ENCODE measurements around the gene ZNF282. TPM values are rescaled to one million over a fixed set of nuclear protein-coding genes. Genes with fewer than 3 reads are reported as not detected.

ZNF282 gene
- total RNA-seq (10 to 100 TPM; 15.3 to 22.5 (median 16.7) TPM), polyA plus RNA-seq (10 to 100 TPM in 1 of 3 donors, 1 to 10 TPM in 2; 7.6 to 11.5 (median 10.0) TPM)
- long read RNA-seq, donor 1, partial matches to known transcripts: 0 of 6 reads
- long read RNA-seq, donor 1, other reads (novel, unspliced or antisense): 3 of 6 reads
- long read RNA-seq, donor 2, partial matches to known transcripts: 3 of 16 reads
- long read RNA-seq, donor 2, other reads (novel, unspliced or antisense): 11 of 16 reads

DNA sequence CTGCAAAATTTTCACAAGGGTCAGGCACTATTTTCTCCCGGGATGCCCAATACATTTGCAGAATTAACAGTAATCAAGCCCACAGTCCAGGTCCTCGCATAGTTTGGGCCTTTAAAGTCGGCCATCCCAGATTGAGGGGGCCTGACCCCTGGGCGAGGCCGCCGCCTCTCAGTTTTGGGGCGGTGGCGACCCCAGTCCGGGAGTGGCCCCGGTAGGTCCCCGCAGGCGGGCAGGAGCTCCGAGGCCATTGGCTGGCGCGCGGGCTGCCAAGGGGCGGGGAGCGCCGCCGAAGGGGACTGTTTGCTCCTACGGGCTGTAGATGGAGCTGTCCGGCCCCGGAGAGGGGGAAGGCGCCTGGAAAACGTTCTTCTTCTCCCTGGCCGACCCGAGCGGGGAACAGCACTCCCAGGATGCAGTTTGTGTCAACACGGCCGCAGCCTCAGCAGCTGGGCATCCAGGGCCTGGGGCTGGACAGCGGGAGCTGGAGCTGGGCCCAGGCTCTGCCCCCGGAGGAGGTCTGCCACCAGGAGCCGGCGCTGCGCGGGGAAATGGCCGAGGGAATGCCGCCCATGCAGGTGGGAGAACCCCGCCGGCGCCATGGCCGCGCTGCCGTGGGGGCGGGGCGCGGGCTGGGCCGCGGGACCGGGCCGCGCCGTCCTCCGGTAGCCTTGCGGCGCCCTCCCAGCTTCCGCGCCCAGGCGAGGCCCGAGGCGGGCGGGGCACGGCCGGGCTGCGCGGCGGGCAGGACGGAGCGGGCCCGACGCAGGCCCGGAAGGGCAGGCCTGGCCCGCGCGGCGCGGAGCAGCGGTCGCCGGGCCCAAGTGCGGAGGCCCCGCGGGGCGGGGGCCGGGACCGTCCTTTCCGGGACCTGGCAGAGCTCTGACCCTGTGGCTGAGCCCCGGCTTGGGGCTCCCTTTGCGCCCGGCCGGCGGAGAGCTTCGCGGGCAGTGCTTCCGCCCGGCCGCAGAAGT lies at the start of gene ZNF282:
Gene ZNF282, plus strand, starts transcription at position 367 of the 971 bp plus-strand sequence. Its CDS starts 44 bp downstream, at position 411.
- peak; percentile 90 to 93 for DNase-seq
- no peaks in the 10 kb centered on the region for H3K9me3 ChIP-seq
- H3K27me3 ChIP-seq (ENCODE audit: insufficient read depth in 3 of 3, low read length in 2 of 3): no peaks in the 10 kb centered on the region
- WGBS, 3 donors: 0 to 1% (median 0%) methylated on average over 69 to 97 of the region's 97 CpGs
- peaks cover 10% of the 10 kb centered on the region for H3K4me1 ChIP-seq
- peaks cover 3 to 25% of the 10 kb centered on the region in 2 donors for H3K36me3 ChIP-seq (ENCODE audit: insufficient read depth in 1 of 2, low read depth in 1 of 2)
- intact Hi-C loops (cut with DNase I): loop anchor here (5.0 kb wide), 1 partner anchor 42 kb away; the partner anchor contains the start of gene ZNF212 (in 2 of the 2)
- peak within 1 kb of the TSS; percentile 95 for H3K4me3 ChIP-seq
- ATAC-seq: peak; percentile 95 to 99 (median 98)
- TF ChIP-seq, protein P1, sequence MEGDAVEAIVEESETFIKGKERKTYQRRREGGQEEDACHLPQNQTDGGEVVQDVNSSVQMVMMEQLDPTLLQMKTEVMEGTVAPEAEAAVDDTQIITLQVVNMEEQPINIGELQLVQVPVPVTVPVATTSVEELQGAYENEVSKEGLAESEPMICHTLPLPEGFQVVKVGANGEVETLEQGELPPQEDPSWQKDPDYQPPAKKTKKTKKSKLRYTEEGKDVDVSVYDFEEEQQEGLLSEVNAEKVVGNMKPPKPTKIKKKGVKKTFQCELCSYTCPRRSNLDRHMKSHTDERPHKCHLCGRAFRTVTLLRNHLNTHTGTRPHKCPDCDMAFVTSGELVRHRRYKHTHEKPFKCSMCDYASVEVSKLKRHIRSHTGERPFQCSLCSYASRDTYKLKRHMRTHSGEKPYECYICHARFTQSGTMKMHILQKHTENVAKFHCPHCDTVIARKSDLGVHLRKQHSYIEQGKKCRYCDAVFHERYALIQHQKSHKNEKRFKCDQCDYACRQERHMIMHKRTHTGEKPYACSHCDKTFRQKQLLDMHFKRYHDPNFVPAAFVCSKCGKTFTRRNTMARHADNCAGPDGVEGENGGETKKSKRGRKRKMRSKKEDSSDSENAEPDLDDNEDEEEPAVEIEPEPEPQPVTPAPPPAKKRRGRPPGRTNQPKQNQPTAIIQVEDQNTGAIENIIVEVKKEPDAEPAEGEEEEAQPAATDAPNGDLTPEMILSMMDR (IDR thresholded peaks at IDR 0.05): peak; percentile 59
- H3K27ac ChIP-seq: peak within 1 kb of the TSS; percentile 95

DNA sequence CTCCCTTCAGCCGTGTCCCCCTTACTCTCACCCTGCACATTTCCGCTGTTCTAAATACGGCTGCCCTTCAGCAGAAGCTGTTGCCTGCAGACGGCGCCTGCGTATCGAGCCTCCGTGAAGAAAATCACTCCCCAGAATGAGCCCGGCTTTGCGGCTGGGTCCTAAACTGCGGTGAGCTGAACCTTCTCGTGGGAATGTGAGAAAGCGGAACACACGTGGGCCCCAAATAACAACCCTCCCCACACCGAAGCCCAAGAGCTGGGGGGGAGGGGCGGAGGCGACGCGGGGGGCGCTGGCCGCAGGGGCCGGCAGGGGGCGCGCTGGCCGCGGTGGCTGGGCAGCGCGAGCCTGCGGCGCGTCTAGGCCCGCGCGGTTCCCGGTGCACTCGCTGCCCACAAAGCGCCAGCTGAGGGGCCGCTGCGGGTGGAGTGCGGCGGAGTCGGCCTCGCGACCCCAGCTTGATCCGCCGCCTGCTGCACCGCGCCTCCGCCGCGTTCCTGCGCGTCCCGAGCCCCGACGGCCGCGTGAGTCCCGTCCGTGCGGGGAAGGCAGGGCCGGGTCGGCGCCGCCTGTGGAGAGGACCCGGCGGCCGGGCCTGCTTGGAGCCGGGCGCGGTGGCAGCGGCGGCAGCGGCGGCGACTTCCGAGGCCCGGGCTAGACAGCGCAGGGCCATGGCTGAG lies 48.1 kb upstream of the ZNF282 start, which contains the start of gene ZNF398:
Gene ZNF398, plus strand, starts transcription at position 382 of the 680 bp plus-strand sequence. Its CDS starts 290 bp downstream, at position 672.
- no peaks in the 10 kb centered on the region for H3K9me3 ChIP-seq
- intact Hi-C loops (cut with DNase I): loop anchor here in 1 of 2 donors (2.0 kb wide), 1 partner anchor 18 kb away; no protein-coding TSS in a partner anchor
- no peaks in the 10 kb centered on the region for H3K36me3 ChIP-seq (ENCODE audit: insufficient read depth in 1 of 2, low read depth in 1 of 2)
- H3K27ac ChIP-seq: peak within 1 kb of the TSS; percentile 94
- TF ChIP-seq, protein P1 (IDR thresholded peaks at IDR 0.05): peak; percentile 92
- peak within 1 kb of the TSS; percentile 98 for H3K4me3 ChIP-seq
- ATAC-seq (peak; percentile 89 to 94 (median 92)), DNase-seq (peak; percentile 81 to 89)
- H3K4me1 ChIP-seq: peaks cover 21% of the 10 kb centered on the region
- WGBS, 3 donors: 0 to 1% (median 0%) methylated on average over 38 to 79 of the region's 79 CpGs
- H3K27me3 ChIP-seq (ENCODE audit: insufficient read depth in 3 of 3, low read length in 2 of 3): no peaks in the 10 kb centered on the region

DNA sequence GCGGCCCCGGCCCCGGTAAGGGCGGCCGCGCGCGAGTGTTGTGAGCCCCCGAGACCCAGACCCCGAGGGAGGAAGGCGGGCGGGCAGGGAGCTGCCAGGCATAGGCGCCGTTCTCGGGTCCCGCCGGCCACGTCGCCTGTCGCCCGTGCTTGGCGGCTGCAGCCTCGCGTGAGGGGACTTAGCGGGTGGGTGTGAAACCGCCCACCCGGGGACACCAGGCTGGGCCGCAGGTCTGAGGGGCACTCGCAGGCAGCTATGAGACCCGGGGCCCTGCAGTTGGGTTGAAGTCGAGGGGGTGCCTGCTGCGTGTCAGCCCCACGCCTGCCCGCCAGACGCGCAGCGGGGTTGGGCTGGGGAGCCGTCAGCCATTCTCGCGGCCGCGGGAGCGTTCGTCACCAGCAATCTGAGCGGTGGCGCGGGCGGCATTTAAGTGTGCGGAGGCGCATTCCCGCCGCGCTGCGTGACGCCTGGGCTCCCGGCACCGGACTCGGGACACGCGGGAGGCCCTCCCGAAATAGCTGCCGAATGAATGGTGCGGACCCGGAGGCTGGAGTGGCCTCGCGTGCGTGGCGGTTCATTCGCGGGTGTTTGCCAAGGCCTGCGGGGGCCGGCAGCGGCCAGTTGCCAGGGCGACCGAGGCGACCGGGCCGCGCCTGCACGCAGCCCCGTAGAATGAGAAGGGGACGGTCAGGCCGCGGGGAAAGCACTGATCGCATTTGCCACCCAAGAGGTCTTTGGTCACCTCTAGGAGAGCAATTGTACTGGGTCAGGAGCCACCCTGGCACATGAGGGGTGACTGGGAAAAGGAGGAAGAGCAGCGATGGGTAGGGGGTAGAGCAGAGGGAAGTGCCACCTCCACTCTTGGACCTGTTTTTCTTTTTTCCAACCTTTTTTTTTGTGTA lies 47.3 kb upstream of the ZNF282 start:
- intact Hi-C loops (cut with DNase I): loop anchor here in 1 of 2 donors (2.0 kb wide), 1 partner anchor 19 kb away; no protein-coding TSS in a partner anchor
- TF ChIP-seq, protein P1 (IDR thresholded peaks at IDR 0.05): no peak

More for the DNA sequence above, 47.3 kb upstream of the ZNF282 start:
- peaks cover 21% of the 10 kb centered on the region for H3K4me1 ChIP-seq
- no peaks in the 10 kb centered on the region for H3K36me3 ChIP-seq (ENCODE audit: insufficient read depth in 1 of 2, low read depth in 1 of 2)
- peak overlapping the region; percentile 94 for H3K27ac ChIP-seq
- no peaks in the 10 kb centered on the region for H3K9me3 ChIP-seq
- ATAC-seq: peak; percentile 51 to 78 (median 62)
- DNase-seq: peak; percentile 66 to 77
- 0 to 1% (median 0%) methylated on average over 61 to 86 of the region's 86 CpGs for WGBS, 3 donors
- no peaks in the 10 kb centered on the region for H3K27me3 ChIP-seq (ENCODE audit: insufficient read depth in 3 of 3, low read length in 2 of 3)
- peak overlapping the region; percentile 98 for H3K4me3 ChIP-seq
